ENCODE results near the gene BANF2. TPM values are rescaled to one million over a fixed set of nuclear protein-coding genes. Genes with fewer than 3 reads are reported as not detected.
A peak's percentile ranks its signal among the peaks of the same experiment; 100 is the strongest.

BANF2 gene
- total and polyA plus RNA-seq, 2 of the 8 experiments (the other 6 are each of a cell fraction or from before 2014, with no cell fraction given) = not detected

- Histone ChIP-seq H3K23me2 (ENCODE audit: low read depth, low read length) (no peaks in the 10 kb centered on the region), H3K18ac (ENCODE audit: extremely low read depth, low read length) (no peak overlapping the region; the same call in 1 of the 2 replicates), H2AFZ (ENCODE audit: low read length) (no peak overlapping the region), H2AK5ac (ENCODE audit: low read depth, low read length) (no peak overlapping the region), H3K23ac (ENCODE audit: insufficient read length) (no peak overlapping the region), H4K8ac (ENCODE audit: extremely low read depth, insufficient read depth, low read length) (no peak overlapping the region), H4K20me1 (replicated peaks in 1 of 2; ENCODE audit: control insufficient read depth in 1 of 2, insufficient read depth in 2 of 2, low read length in 2 of 2) (no peaks in the 10 kb centered on the region), H3K79me1 (ENCODE audit: low read depth, low read length) (no peaks in the 10 kb centered on the region), H4K91ac (replicated peaks; ENCODE audit: insufficient read length, low read length) (peak overlapping the region; percentile 61), H3K4ac (replicated peaks; ENCODE audit: insufficient read length, low read depth, low read length) (no peak overlapping the region), H2BK5ac (ENCODE audit: low read depth, low read length) (no peak overlapping the region; the same call in 1 of the 2 replicates), H3K4me3 (ENCODE audit: extremely low read depth in 1 of 4, insufficient read depth in 2 of 4, low read depth in 3 of 4, low read length in 4 of 4) (no peak overlapping the region), H2BK12ac (ENCODE audit: low read depth, low read length) (no peak overlapping the region; the same call in 1 of the 2 replicates), H3K4me1 (replicated peaks in 1 of 4; ENCODE audit: control insufficient read depth in 3 of 4, insufficient read depth in 4 of 4, low read length in 3 of 4) (peaks cover 4 to 13% (median 11%) of the 10 kb centered on the region in 4 experiments), H3K9ac (replicated peaks in 1 of 4; ENCODE audit: extremely low read depth in 1 of 4, low read depth in 3 of 4, low read length in 3 of 4) (no peak overlapping the region), H3K27me3 (replicated peaks in 1 of 4; ENCODE audit: control insufficient read depth in 3 of 4, extremely low read depth in 1 of 4, insufficient read depth in 3 of 4, low read length in 3 of 4) (peaks cover 0 to 2% (median 0%) of the 10 kb centered on the region in 4 experiments; a peak in 2 of 7 replicates), H3K9me3 (ENCODE audit: insufficient read depth in 2 of 2, low read depth in 1 of 2, low read length in 1 of 2) (no peaks in the 10 kb centered on the region; a peak in 1 of 4 replicates), H2BK15ac (ENCODE audit: low read length) (no peak overlapping the region), H3K79me2 (ENCODE audit: control insufficient read depth in 1 of 2, insufficient read depth in 2 of 2, low read length in 2 of 2) (no peaks in the 10 kb centered on the region), H3K56ac (replicated peaks; ENCODE audit: insufficient read length, low read depth, low read length) (no peak overlapping the region), H3K36me3 (ENCODE audit: control insufficient read depth in 2 of 4, insufficient read depth in 4 of 4, low read length in 3 of 4) (no peaks in the 10 kb centered on the region), H3K4me2 (ENCODE audit: insufficient read depth in 1 of 2, low read depth in 2 of 2, low read length in 2 of 2) (no peak overlapping the region), H2BK120ac (replicated peaks; ENCODE audit: low read depth, low read length) (no peak overlapping the region), H3K27ac (ENCODE audit: low read depth, low read length) (no peak overlapping the region), H2BK20ac (ENCODE audit: low read length) (peak overlapping the region; percentile 51; the same call in 1 of the 2 replicates), H3K14ac (ENCODE audit: insufficient read length) (no peak overlapping the region), H4K5ac (ENCODE audit: insufficient read length, low read depth, low read length) (no peak overlapping the region)
- POLR2A ChIA-PET (ENCODE audit: partially characterized antibody) = no interaction called here
- CTCF ChIA-PET (ENCODE audit: partially characterized antibody) = interaction anchor here (0.6 to 1.2 kb wide), 6 partner anchors 15 to 188 kb away, joined by 3 to 4 read pairs (median 3); partner anchors contain the start of gene RRBP1
- 87% methylated on average over 15 of the region's 15 CpGs; no CpG with 5 or more reads in 1 of the 2 experiments for WGBS, 2 experiments (ENCODE audit: extremely low coverage in 1 of 2, insufficient coverage in 1 of 2, insufficient read length in 1 of 2, insufficient replicate concordance in 2 of 2, low coverage in 1 of 2, low lambda C conversion rate in 2 of 2, missing lambda C conversion rate in 1 of 2)
- no peak for DNase-seq (ENCODE audit: low read depth in 1 of 2, low spot score in 2 of 2)
- FAIRE-seq = no peak
- TF ChIP-seq SRF (IDR thresholded peaks at IDR 0.05; ENCODE audit: low read depth, low read length) = 0 out of 2 replicates have a peak, but pooled peaks have one; percentile 17
- TF ChIP-seq SIN3A (conservative IDR thresholded peaks at IDR 0.05 in 1 of 2, IDR thresholded peaks at IDR 0.05 in 1 of 2; ENCODE audit: low read depth in 1 of 2, low read length in 2 of 2) = no peak
- TF ChIP-seq POU5F1 (IDR thresholded peaks at IDR 0.05; ENCODE audit: low read depth, low read length) = no peak
- TF ChIP-seq KDM4A (IDR thresholded peaks at IDR 0.05; ENCODE audit: low read depth, low read length, severe bottlenecking) = no peak
These were observed 50.4 kb downstream of the BANF2 start for GRCh38 chr20:17749978-17750721.
